ENCODE data around the gene SYVN1.

DNA sequence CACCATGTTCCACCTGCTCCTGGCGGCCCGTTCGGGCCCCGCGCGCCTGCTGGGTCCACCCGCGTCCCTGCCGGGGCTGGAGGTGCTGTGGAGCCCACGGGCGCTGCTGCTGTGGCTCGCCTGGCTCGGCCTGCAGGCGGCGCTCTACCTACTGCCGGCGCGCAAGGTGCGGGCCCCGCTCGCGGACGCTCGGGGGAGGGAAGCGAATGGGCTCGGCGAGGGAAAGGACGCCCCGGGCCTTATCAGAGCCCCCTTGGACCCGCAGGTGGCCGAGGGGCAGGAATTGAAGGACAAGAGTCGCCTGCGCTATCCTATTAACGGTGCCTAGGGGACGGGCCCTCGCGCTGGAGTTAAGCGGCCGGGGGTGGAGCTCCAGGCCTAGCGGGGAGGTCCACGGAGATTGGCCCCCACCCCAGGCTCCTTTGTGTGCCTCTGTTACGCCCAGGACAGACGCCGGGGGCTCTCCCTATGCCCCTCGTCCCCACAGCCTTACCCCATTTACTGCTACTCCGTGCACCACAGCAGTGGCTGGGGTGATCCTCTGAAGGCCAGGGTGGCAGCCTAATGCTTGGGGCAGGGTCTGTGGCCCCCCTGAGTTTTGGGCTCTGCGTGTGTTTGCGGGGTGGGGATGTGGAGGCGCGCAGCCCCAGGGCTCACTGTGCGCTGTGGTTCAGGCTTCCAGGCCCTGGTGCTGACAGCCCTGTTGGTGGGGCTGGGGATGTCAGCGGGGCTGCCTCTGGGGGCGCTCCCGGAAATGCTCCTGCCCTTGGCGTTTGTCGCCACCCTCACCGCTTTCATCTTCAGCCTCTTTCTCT lies 21.6 kb downstream of the SYVN1 start:
- TF ChIP-seq SMC3 (IDR thresholded peaks at IDR 0.05; ENCODE audit: low read depth, low read length) (no peak; the same call in 1 of the 2 replicates), RFX5 (IDR thresholded peaks at IDR 0.05; ENCODE audit: low read length) (no peak)
- TF ChIP-seq, protein P1, sequence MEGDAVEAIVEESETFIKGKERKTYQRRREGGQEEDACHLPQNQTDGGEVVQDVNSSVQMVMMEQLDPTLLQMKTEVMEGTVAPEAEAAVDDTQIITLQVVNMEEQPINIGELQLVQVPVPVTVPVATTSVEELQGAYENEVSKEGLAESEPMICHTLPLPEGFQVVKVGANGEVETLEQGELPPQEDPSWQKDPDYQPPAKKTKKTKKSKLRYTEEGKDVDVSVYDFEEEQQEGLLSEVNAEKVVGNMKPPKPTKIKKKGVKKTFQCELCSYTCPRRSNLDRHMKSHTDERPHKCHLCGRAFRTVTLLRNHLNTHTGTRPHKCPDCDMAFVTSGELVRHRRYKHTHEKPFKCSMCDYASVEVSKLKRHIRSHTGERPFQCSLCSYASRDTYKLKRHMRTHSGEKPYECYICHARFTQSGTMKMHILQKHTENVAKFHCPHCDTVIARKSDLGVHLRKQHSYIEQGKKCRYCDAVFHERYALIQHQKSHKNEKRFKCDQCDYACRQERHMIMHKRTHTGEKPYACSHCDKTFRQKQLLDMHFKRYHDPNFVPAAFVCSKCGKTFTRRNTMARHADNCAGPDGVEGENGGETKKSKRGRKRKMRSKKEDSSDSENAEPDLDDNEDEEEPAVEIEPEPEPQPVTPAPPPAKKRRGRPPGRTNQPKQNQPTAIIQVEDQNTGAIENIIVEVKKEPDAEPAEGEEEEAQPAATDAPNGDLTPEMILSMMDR (IDR thresholded peaks at IDR 0.05) = peak; percentile 80
